ENCODE data around the gene ZNG1A. TPM values are rescaled to one million over a fixed set of nuclear protein-coding genes. Genes with fewer than 3 reads are reported as not detected.
"Not testable (repeated sequence)": the region's sequence is repeated elsewhere in the genome, so short reads cannot be mapped to it uniquely, and the experiment has no call there.

ZNG1A gene
- total and polyA plus RNA-seq, 8 donors, result 14.1 to 31.1 (median 20.3) TPM

GRCh38 chr9:109540-109939 is 69.3 kb downstream of the ZNG1A start:
- H3K27ac ChIP-seq; intact Hi-C loops (cut with DNase I); H3K4me3 ChIP-seq; H3K9me3 ChIP-seq; DNase-seq; ATAC-seq; H3K4me1 ChIP-seq; H3K36me3 ChIP-seq; FAIRE-seq: not testable (repeated sequence)
- peaks cover 0 to 12% (median 5%) of the 10 kb centered on the region in 4 donors for H3K27me3 ChIP-seq
- WGBS, 2 donors, result 8 to 26% methylated on average over 4 to 6 of the region's 8 CpGs

GRCh38 chr9:108742-109495 is 69.9 kb downstream of the ZNG1A start:
- H3K4me1 ChIP-seq; DNase-seq; H3K9me3 ChIP-seq; FAIRE-seq; ATAC-seq; H3K4me3 ChIP-seq; intact Hi-C loops (cut with DNase I); H3K36me3 ChIP-seq; H3K27ac ChIP-seq: not testable (repeated sequence)
- WGBS, 2 donors, result 15 to 26% methylated on average over 19 to 21 of the region's 22 CpGs
- H3K27me3 ChIP-seq, result peaks cover 0 to 12% (median 5%) of the 10 kb centered on the region in 4 donors

GRCh38 chr9:105991-106390 is 72.9 kb downstream of the ZNG1A start:
- not testable (repeated sequence) for FAIRE-seq

GRCh38 chr9:100430-100829 is 78.4 kb downstream of the ZNG1A start:
- WGBS, 2 donors, result 85 to 86% methylated on average over 9 of the region's 9 CpGs
- H3K36me3 ChIP-seq; H3K4me1 ChIP-seq; FAIRE-seq; H3K4me3 ChIP-seq; H3K27me3 ChIP-seq; H3K9me3 ChIP-seq; ATAC-seq; intact Hi-C loops (cut with DNase I); DNase-seq; H3K27ac ChIP-seq: not testable (repeated sequence)

More at GRCh38 chr9:105991-106390, 72.9 kb downstream of the ZNG1A start:
- intact Hi-C loops (cut with DNase I); H3K4me1 ChIP-seq; DNase-seq; H3K27me3 ChIP-seq; H3K9me3 ChIP-seq; H3K4me3 ChIP-seq; H3K36me3 ChIP-seq; ATAC-seq; H3K27ac ChIP-seq: not testable (repeated sequence)
- WGBS, 2 donors, result 68 to 75% methylated on average over 8 of the region's 8 CpGs

GRCh38 chr9:99867-100266 is 79.0 kb downstream of the ZNG1A start:
- 66 to 81% methylated on average over 6 of the region's 6 CpGs for WGBS, 2 donors
- H3K27ac ChIP-seq; H3K4me1 ChIP-seq; H3K9me3 ChIP-seq; H3K36me3 ChIP-seq; DNase-seq; H3K27me3 ChIP-seq; intact Hi-C loops (cut with DNase I); ATAC-seq; H3K4me3 ChIP-seq; FAIRE-seq: not testable (repeated sequence)

- H3K27me3 ChIP-seq; DNase-seq; H3K27ac ChIP-seq; H3K9me3 ChIP-seq; H3K36me3 ChIP-seq; H3K4me3 ChIP-seq; FAIRE-seq; intact Hi-C loops (cut with DNase I); ATAC-seq; H3K4me1 ChIP-seq: not testable (repeated sequence)
- 55 to 66% methylated on average over 2 to 3 of the region's 3 CpGs for WGBS, 2 donors
Measured at GRCh38 chr9:98775-99174, 80.1 kb downstream of the ZNG1A start.

GRCh38 chr9:94992-95391 is 83.9 kb downstream of the ZNG1A start:
- H3K36me3 ChIP-seq; DNase-seq; H3K4me1 ChIP-seq; H3K4me3 ChIP-seq; H3K9me3 ChIP-seq; intact Hi-C loops (cut with DNase I); FAIRE-seq; H3K27me3 ChIP-seq; ATAC-seq; H3K27ac ChIP-seq: not testable (repeated sequence)
- WGBS, 2 donors, result 65 to 71% methylated on average over 4 of the region's 4 CpGs

GRCh38 chr9:94323-94722 is 84.5 kb downstream of the ZNG1A start:
- H3K4me3 ChIP-seq; H3K4me1 ChIP-seq; ATAC-seq; H3K27ac ChIP-seq; FAIRE-seq; H3K36me3 ChIP-seq; DNase-seq; H3K9me3 ChIP-seq; intact Hi-C loops (cut with DNase I); H3K27me3 ChIP-seq: not testable (repeated sequence)
- WGBS, 2 donors, result 64 to 79% methylated on average over 3 to 4 of the region's 5 CpGs

- FAIRE-seq, result not testable (repeated sequence)
- 83 to 88% methylated on average over 4 of the region's 5 CpGs for WGBS, 2 donors
Measured at GRCh38 chr9:93909-94308, 84.9 kb downstream of the ZNG1A start.

GRCh38 chr9:90851-91250 is 88.0 kb downstream of the ZNG1A start:
- DNase-seq; ATAC-seq; FAIRE-seq; H3K27me3 ChIP-seq; H3K36me3 ChIP-seq; H3K4me3 ChIP-seq; H3K4me1 ChIP-seq; intact Hi-C loops (cut with DNase I); H3K27ac ChIP-seq; H3K9me3 ChIP-seq: not testable (repeated sequence)
- WGBS, 2 donors, result 42 to 56% methylated on average over 1 of the region's 1 CpG

More at GRCh38 chr9:93909-94308, 84.9 kb downstream of the ZNG1A start:
- intact Hi-C loops (cut with DNase I); H3K27me3 ChIP-seq; ATAC-seq; H3K27ac ChIP-seq; H3K9me3 ChIP-seq; H3K36me3 ChIP-seq; DNase-seq; H3K4me3 ChIP-seq; H3K4me1 ChIP-seq: not testable (repeated sequence)

- 6% methylated on average over 4 to 5 of the region's 11 CpGs for WGBS, 2 donors
- H3K4me1 ChIP-seq; H3K9me3 ChIP-seq; DNase-seq; FAIRE-seq; H3K27me3 ChIP-seq; H3K27ac ChIP-seq; intact Hi-C loops (cut with DNase I); H3K36me3 ChIP-seq; H3K4me3 ChIP-seq: not testable (repeated sequence)
- peak; percentile 76 to 99 (median 97) for ATAC-seq
Measured at GRCh38 chr9:88396-89037, 90.3 kb downstream of the ZNG1A start.

GRCh38 chr9:87860-88259 is 91.0 kb downstream of the ZNG1A start:
- DNase-seq; H3K4me1 ChIP-seq; intact Hi-C loops (cut with DNase I); H3K27me3 ChIP-seq; H3K9me3 ChIP-seq; H3K4me3 ChIP-seq; ATAC-seq; H3K27ac ChIP-seq; H3K36me3 ChIP-seq; FAIRE-seq: not testable (repeated sequence)
- 13 to 21% methylated on average over 4 to 5 of the region's 6 CpGs for WGBS, 2 donors
